Stimulated activated CD8-positive, alpha-beta memory T cell treated with anti-CD3 and anti-CD28 coated beads, Interleukin-4, amount 100 ng/mL, for 48 hours (primary cell): ENCODE measurements around the gene DNLZ.
"Not testable (repeated sequence)": the region's sequence is repeated elsewhere in the genome, so short reads cannot be mapped to it uniquely, and the experiment has no call there.

Source experiments
- DNase-seq: peaks from one replicate; pipeline ENCODE4 v3.0.0-alpha.2; 2020

The DNLZ gene

GRCh38 chr9:136363106-136363948, at the start of gene DNLZ:
DNLZ (minus strand) TSS chr9:136363744; CDS start chr9:136363714, 30 bp downstream.
- peak; percentile 98 for DNase-seq

GRCh38 chr9:136412962-136413361, 49.4 kb upstream of the DNLZ start:
- no peak for DNase-seq

- DNase-seq: no peak
Measured at GRCh38 chr9:136411378-136411777, 47.8 kb upstream of the DNLZ start.

- DNase-seq: peak; percentile 99
Measured at GRCh38 chr9:136410500-136411287, 47.1 kb upstream of the DNLZ start, which contains the start of the genes ENTR1 and PMPCA. ENTR1 (minus strand) TSS chr9:136410614; CDS start chr9:136410397, 217 bp downstream. PMPCA (plus strand) TSS chr9:136410658; CDS start chr9:136410669, 11 bp downstream.

GRCh38 chr9:136409557-136410455, 46.3 kb upstream of the DNLZ start:
- DNase-seq: peak; percentile 63

GRCh38 chr9:136407911-136408310, 44.4 kb upstream of the DNLZ start:
- no peak for DNase-seq

- DNase-seq: not testable (repeated sequence)
Measured at GRCh38 chr9:136407061-136407460, 43.5 kb upstream of the DNLZ start.

- DNase-seq: not testable (repeated sequence)
Measured at GRCh38 chr9:136405904-136406303, 42.4 kb upstream of the DNLZ start.

- DNase-seq: no peak
Measured at GRCh38 chr9:136405481-136405880, 41.9 kb upstream of the DNLZ start.

- DNase-seq: no peak
Measured at GRCh38 chr9:136404801-136405136, 41.2 kb upstream of the DNLZ start.

GRCh38 chr9:136403915-136404800, 40.6 kb upstream of the DNLZ start:
- peak; percentile 59 for DNase-seq

GRCh38 chr9:136403538-136403914, 40.0 kb upstream of the DNLZ start:
- peak; percentile 79 for DNase-seq

- DNase-seq: no peak
Measured at GRCh38 chr9:136402067-136402466, 38.5 kb upstream of the DNLZ start.

- no peak for DNase-seq
Measured at GRCh38 chr9:136401173-136401922, 37.8 kb upstream of the DNLZ start.

- peak; percentile 91 for DNase-seq
Measured at GRCh38 chr9:136400038-136400834, 36.7 kb upstream of the DNLZ start, which contains the start of gene SNAPC4. SNAPC4 (minus strand) TSS chr9:136400170; CDS start chr9:136398428, 1,742 bp downstream.

GRCh38 chr9:136399176-136400037, 35.9 kb upstream of the DNLZ start:
- DNase-seq: peak; percentile 52

- no peak for DNase-seq
Measured at GRCh38 chr9:136398286-136398685, 34.7 kb upstream of the DNLZ start.

- no peak for DNase-seq
Measured at GRCh38 chr9:136397643-136398042, 34.1 kb upstream of the DNLZ start.

- no peak for DNase-seq
Measured at GRCh38 chr9:136396219-136396515, 32.6 kb upstream of the DNLZ start.
